GM19238 (cell line): Measurements from ENCODE around the gene AIFM3.

Experiments used
- DNase-seq: peaks from one replicate; pipeline ENCODE4 v3.0.0; 2011; ENCODE audit warnings: low spot score; ENCODE audit not compliant: insufficient read length

AIFM3 gene

DNA sequence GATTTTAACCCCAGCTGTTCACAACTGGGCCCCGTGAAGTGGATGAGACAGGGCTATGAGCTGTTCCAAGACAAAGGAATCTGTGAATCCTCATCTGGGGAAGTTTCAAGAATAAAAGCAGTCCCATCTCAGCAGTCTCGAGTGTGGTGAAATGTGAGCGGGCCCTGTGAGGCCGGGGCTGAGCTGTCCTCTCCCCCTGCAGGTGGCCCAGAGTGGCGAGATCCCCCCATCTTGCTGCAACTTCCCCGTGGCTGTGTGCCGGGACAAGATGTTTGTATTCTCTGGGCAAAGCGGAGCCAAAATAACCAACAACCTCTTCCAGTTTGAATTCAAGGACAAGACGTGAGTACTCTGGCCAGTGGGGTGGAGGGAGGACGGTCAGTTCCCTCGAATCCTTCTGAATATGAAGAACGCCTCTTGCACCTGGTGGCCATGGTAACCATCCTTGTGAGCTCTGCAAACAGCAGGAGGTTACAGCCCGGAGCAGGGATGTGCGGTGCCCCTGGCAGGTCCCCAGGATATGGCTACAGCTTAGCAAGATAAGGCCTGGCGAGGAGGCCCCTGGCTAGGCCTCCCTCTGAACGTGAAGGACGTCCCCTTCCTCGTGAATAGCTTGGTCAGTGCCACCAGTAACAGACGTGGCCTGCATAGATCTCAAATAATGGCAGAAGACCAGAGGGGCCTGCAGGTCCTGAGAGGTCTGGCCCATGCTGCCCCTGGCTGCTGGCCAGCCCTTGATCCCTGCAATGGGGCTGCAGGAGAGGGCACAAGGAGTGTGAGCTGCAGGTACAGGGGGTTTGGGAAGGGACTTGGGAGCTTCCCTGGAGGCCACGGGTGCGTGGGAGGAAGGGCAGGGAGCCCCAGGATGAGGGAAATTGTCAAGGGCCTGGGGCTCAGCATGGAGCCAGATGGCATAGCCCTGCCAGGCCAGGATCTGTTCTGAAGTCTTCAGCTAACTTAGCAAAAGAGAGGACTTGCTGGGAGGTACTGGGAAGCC is 23.4 kb downstream of the AIFM3 start:
- DNase-seq, result no peak

DNA sequence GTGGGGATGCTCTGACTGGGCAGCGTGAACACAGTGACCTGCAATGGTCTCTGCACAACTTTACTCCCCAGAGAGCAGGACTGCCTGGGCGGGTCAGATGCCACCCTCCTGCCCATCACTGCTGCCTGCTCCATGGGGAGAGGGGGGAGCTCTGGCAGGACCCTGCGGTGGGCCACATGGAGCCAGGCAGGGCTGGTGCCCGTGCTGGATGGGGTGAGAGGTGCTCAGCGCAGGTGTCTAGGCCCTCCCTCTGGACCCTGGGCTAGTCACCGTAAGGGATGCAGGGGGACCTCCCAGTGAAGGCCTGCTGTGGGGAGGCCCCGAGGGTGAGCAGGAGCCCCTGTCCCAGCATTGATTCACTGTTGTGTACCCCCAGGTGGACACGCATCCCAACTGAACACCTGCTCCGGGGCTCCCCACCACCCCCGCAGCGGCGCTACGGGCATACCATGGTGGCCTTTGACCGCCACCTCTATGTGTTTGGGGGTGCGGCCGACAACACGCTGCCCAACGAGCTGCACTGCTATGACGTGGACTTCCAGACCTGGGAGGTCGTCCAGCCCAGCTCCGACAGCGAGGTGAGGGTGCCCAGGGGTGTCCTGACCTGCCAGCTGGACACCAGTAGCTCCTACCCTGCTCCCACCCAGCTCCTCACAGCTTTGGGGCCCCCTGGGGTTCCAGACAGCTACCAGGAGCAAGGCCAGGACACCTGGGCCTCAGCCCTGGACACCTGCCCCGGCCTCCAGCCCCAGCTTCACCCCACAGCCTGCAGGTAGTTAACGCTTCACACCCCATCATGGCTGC is 24.4 kb downstream of the AIFM3 start:
- no peak for DNase-seq

DNA sequence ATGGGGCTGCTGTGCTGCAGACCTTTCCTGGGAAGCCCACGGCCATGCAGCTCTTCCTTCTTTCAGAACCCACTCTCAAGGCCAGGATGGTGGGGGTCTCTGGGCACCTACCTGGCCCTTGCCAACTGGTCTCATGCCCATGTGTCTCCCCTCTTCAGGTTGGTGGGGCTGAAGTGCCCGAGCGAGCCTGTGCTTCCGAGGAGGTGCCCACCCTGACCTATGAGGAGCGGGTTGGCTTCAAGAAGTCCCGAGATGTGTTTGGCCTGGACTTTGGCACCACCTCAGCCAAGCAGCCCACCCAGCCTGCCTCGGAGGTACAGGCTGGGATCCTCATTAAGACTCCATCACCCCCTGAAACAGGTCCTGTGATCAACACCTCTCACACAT is 25.0 kb downstream of the AIFM3 start:
- no peak for DNase-seq

DNA sequence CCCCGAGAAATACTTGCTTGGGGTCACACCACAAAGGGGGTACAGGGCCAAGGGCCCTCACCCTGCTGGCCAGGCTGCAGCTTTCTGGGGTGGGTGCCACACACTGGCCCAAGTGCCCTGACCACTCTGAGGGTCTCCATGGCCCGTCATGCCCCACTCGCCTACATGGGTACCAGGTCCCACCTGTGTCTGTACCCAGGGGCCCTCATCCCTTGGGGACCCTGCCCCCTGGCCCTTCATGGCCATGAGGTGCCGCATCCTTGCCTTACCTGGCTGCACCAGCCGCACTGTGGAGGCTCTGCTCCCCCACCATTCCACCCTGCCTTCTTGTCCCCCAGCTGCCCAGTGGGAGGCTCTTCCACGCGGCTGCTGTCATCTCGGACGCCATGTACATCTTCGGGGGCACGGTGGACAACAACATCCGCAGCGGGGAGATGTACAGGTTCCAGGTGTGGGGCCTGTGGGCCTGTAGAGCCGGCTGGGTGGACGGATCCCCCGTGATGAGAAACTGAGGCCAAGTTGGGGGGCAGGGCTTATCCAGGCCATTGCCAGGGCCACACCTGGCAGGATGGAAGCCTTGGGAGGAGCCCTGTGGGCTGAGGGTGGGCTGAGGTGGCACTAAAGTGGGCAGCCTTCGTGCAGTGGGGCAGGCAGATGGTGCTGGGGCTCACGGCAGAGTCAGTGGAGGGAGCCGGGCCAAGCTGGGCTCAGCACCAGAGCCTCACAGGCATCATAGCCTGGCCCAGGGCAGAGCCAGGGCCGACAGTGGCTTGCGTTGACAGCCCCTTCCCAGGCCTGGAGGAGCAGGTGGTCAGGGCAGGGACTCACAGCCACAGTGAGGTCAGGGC is 25.6 kb downstream of the AIFM3 start:
- no peak for DNase-seq

DNA sequence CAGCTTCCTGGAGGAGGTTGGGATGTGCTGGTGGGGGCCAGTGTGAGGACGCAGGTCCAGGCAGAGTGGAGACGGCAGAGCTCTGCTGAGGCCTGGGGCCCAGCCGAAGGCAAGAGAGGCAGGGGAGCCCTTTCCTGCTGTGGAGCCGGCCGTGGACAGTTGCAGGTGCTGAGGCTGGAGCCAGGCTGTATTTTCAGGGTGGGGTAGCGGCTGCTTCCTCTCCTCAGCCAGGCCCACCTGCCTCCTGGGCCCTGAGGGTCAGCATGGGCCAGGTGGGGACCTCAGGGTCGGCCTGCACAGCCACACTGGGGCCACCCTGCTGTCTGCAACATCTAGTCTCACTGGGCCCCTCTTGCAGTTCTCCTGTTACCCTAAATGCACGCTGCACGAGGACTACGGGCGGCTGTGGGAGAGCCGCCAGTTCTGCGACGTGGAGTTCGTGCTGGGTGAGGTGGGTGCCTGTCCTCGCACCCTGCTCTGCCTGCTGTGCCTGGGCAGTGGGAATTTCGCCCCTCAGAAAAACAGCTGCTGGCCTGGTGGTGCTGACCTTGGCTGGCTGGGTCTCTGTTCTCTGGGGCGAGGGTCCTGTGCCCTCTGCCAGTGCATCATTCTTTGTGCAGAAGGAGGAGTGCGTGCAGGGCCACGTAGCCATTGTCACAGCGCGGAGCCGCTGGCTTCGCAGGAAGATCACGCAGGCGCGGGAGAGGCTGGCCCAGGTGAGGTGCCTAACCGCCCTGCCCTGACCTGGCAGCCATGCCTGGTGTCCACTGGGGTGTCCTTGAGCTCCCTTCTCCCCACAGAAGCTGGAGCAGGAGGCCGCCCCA is 26.5 kb downstream of the AIFM3 start:
- no peak for DNase-seq

DNA sequence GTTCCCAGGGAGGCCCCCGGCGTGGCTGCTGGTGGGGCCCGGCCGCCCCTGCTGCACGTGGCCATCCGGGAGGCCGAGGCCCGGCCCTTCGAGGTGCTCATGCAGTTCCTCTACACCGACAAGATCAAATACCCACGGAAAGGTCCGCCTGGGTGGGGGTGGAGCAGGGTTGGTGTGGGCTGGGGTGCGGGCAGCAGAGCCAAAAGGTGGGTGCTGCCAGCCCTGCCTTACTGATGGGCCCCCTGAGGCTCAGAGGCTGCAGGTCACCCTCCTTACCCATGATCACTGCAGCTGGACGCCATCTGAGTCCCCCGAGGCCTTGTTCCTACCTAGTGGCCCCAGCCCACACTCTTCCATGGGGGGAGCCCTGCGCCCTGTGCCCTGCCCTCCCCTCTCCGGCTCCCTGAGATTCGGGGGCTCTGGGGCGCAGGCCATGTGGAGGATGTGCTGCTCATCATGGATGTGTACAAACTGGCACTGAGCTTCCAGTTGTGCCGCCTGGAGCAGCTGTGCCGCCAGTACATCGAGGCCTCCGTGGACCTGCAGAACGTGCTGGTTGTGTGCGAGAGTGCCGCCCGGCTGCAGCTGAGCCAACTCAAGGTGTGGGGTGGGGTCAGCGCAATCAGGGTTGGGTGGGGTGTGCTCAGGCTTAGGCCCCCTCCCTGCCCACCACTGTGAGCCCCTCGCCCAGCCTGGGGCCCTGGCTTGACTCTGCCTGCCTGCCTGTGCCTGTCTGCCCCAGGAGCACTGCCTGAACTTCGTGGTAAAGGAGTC is 27.3 kb downstream of the AIFM3 start:
- DNase-seq, result no peak

DNA sequence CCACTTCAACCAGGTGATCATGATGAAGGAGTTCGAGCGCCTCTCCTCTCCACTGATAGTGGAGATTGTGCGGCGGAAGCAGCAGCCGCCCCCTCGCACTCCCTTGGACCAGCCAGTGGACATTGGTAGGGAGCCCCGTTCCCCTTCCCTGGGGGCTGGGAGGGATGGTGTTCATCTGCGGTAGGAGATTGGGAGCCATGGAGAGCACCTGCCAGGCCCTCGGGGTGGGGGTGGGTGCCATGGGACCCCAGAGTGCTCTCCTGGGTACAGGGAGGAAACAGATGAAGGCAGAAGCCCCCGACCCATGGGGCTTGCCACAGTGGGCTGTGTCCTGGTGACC is 27.8 kb downstream of the AIFM3 start:
- DNase-seq, result no peak

DNA sequence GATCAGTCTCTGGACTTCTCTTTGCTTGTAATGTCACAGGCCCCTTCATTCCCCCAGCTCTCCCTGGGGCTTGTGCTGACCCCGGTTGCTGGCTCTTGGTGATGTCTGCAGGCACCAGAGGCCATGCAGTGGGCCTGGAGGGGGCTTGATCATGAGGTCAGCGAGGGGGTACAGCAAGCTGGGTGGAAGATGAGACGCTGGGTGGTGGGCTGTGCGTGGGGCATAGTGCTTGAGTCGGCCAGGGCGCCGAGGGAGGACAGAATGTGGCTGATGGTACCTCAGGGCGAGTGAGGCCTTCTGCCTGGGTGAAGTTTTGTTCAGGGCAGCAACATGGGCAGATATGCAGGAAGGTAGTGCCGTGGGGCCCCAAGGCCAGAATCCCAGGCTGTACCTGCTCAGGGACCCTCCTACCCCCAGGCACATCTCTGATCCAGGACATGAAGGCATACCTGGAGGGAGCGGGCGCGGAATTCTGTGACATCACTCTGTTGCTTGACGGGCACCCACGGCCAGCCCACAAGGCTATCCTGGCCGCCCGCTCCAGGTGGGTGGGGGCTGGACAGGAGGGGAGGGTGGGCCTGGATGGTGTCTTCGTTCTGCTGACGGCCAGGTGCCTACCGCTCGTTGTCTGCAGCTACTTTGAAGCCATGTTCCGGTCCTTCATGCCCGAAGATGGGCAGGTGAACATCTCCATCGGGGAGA is 28.4 kb downstream of the AIFM3 start:
- DNase-seq, result no peak

DNA sequence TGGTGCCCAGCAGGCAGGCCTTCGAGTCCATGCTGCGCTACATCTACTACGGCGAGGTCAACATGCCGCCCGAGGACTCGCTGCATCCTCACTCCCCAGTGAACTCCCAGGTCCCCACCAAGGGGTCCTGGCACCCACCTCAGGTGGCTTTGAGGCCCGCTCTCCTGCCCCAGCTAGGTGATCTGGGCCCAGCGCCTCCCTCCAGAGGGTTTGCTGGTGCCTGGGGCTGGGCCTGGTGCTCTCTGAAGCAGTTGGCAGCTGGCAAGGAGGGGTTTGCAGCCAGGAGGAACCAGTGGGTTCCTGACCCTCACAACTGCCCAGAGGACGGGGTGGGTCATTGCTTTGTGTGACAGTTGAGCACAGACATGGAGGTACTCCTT is 29.0 kb downstream of the AIFM3 start:
- DNase-seq, result no peak

DNA sequence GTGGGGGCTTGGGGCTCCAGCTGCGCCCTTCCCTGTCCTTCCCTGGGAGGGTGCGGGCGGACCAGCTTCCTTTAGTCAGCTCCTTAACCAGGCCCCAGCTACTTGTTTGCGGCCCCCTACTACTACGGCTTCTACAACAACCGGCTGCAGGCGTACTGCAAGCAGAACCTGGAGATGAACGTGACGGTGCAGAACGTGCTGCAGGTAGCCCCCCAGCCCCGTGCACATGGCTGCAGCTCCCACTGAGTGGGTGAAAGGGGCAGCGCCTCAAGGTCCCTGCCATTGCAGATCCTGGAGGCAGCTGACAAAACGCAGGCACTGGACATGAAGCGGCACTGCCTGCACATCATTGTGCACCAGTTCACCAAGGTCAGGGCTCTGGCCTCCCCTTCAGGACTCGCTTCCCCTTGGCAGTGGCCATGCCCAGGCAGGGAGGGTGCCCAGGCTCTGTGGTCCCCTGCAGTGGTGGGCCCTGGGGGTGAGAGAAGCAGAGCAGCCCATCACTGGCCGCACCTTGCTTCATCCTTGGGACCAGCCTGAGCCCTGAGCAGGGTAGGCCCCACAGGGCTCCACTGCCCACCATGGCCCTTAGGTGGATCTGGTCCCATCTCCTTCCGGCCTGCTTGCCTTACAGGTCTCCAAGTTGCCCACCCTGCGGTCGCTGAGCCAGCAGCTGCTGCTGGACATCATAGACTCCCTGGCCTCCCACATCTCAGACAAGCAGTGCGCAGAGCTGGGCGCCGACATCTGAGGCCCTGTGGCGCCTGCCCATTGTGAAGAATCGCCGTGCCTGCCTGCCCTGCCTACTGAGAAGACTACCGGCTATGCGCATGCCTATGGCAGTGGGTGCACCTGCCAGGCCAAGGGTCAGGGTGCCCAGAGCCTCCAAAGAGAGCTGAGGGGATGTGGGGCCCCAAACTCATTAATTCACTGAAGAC is 29.8 kb downstream of the AIFM3 start:
- DNase-seq, result no peak

DNA sequence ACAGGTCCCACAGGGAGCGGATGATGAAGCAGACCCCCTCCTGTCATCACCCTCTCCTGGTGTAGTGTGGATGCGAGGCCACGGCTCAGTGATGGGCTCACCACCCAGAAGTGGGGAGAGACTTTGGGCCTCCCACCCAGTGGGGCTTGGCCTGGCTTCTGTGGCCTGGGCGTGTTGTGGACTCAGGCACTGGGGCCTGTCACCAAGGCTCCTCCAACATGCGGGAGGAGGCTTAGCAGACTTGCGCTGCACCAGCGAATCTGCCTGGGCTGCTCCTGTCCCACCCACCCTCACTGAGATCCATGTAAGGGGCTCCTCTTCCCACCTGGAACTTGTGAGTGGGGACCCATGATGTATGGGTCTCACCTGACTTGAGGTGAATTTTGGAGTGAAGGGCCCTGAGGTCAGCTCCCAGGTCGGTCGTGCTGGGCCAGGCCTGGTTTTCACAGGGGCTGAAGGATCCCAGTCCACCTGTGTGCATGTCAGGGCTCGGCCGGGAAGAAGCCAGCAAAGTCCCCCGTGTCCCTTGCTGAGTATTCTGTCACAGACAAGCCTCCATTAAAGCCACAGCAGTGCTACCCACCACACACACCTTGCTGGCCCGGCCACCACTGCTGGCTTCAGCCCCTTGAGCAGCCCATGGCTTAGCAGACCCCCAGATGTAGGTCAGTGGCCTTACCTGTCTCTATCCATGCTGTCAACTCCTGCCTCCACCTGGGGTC is 30.6 kb downstream of the AIFM3 start:
- no peak for DNase-seq

DNA sequence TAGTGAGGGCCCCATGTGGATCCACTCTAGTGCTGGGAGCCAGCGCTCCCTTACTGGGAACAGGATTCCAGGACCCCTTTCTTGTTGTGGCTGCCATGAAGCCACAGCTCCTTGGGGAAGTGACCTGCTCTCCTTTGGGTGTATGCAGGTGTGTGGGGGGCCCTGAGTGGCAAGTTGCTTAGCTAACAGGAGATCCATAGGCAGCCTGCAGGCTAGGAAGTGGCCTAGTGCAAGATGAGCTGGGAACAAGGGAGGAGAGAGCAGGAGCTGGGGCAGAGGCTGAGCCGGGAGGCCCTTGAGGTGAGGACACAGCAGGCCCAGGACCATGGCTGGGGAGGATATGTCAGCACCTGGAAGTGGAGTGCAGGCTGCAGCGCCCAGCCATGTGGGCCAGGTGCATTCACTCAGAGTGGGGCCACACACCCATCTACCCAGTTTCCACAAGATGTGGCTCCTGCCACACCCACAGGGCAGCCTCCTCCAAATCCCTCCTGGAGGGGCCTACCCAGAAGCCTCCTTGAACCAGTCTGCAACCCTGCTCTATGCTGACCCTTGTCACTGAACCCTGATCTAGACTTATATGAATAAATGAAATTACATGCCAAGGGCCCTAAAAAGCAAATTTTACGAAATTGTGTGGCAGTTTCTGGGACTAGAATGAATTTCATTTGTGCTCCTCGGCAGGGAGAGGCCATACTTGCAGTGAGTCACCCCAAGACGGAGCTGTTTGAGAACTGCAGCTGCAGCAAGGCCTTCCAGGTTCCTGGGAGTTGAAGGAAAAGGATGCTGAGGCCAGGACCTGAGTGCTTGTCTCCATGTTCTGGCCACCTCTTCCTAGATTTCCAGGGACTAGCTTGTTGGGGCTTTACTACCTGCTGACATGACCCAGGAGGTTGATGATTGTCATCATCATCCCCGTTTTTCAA is 31.6 kb downstream of the AIFM3 start:
- no peak for DNase-seq

DNA sequence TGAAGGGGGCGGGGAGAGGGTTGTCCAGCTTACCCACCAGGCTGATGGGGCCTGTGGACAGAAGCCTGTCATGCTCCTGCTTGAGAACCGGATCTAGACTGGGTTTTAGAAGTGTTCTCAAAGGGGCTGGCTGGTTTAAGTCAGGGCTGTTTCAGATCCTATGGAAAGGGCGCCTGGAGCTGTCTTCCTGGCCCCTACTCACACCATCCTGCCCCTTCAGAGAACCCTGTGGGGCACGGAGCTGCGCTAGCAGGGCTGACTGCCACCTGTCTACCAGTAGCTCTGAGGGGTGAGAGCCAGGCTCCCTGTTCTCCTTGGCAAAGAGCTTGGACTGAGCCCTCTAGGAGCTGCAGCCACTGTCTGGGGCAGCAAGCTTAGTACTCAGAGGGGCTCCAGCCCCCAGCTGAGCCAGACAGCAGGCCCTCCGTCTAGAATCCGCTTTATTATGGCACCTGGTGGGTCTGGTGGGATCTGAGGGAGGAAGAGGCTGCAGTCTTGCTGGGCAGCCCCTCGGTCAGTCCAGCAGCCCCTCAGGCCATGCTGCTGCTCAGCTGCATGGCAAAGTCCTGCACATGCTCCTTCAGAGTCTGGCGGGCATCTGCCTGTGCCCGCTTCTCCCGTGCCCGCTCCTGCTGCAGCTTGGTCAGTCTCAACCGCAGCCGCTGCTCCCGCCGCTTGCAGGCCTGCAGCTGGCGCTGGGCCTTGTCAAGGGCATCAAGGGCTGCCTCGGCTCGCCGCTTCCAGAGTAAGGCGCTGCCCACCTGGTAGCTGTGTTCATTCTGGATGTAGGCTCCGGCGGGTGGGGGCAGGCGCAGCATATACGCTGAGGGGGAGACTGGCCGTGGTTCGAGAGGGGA is 32.5 kb downstream of the AIFM3 start:
- DNase-seq, result no peak

DNA sequence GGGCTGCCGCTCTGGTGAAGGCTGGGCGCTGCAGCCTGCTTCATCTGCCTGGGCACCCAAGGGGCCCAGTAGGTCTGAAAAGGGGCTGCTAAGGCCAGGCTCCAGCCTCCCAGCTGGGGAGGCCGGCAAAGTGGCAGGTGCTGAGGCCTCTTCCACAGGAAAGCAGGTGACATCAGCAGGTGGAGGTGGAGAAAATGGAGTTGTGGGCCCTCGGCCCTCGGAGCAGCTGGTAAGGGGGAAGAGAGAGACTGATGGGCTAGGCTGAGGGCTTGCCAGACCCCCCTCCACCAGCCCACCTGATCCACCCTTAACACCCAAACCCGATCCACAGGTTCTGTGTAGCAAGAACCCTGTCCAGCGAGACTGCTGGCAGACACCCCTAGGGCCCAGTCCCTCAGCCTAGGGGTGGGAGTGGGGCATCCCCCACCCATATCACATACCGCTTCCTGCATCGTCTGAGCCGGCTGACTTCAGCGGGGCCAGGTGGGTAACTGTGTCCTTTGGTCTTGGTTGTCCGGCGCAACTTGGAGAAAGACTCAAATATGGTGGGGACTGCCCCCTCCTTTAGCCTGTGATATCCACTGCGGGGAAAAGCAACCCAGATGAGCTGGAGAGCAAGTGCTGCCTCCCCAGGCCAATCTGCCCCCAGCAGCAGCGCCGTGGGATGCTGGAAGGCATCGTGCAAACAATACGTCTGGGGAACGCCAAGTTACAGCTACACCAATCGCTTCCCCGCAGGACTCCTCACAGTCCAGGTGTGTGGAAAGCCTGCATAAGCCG is 33.3 kb downstream of the AIFM3 start:
- no peak for DNase-seq
